Measurements from ENCODE around the gene UBA1. TPM values are rescaled to one million over a fixed set of nuclear protein-coding genes. Genes with fewer than 3 reads are reported as not detected.
"Not testable (repeated sequence)": the region's sequence is repeated elsewhere in the genome, so short reads cannot be mapped to it uniquely, and the experiment has no call there.

UBA1 gene
- total and polyA plus RNA-seq, 11 donors = 86.9 to 171 (median 130) TPM

GRCh38 chrX:47248576-47248975, 54.9 kb downstream of the UBA1 start:
- Histone ChIP-seq H3K4me3 (no peak overlapping the region), H3K36me3 (peaks cover 0 to 40% (median 23%) of the 10 kb centered on the region in 9 donors), H3K27ac (no peak overlapping the region), H3K9me3 (peaks cover 0 to 10% (median 0%) of the 10 kb centered on the region in 12 donors), H3K4me1 (no peaks in the 10 kb centered on the region), H3K27me3 (peaks cover 0 to 10% (median 0%) of the 10 kb centered on the region in 9 donors)
- TF ChIP-seq POLR2A (IDR thresholded peaks at IDR 0.05) (no peak), CTCF (IDR thresholded peaks at IDR 0.05) (no peak)
- DNase-seq (no peak), ATAC-seq (no peak)
- intact Hi-C loops (cut with DNase I) = no loop called here
- WGBS, 4 donors = 79 to 92% (median 91%) methylated on average over 6 of the region's 6 CpGs

GRCh38 chrX:47250017-47250347, 56.4 kb downstream of the UBA1 start:
- Histone ChIP-seq H3K9me3 (peaks cover 0 to 18% (median 0%) of the 10 kb centered on the region in 12 donors), H3K27me3 (peaks cover 0 to 10% (median 0%) of the 10 kb centered on the region in 9 donors), H3K4me1 (no peaks in the 10 kb centered on the region), H3K36me3 (peaks cover 0 to 27% (median 12%) of the 10 kb centered on the region in 9 donors), H3K27ac (no peak overlapping the region), H3K4me3 (no peak overlapping the region)
- WGBS, 4 donors = 77 to 90% (median 88%) methylated on average over 6 of the region's 6 CpGs
- TF ChIP-seq CTCF (IDR thresholded peaks at IDR 0.05) (no peak), POLR2A (IDR thresholded peaks at IDR 0.05) (no peak)
- intact Hi-C loops (cut with DNase I) = no loop called here
- ATAC-seq = no peak
- no peak for DNase-seq

GRCh38 chrX:47257620-47258019, 64.0 kb downstream of the UBA1 start:
- DNase-seq; H3K36me3 ChIP-seq; H3K4me3 ChIP-seq; intact Hi-C loops (cut with DNase I); ATAC-seq; H3K27ac ChIP-seq; H3K4me1 ChIP-seq: not testable (repeated sequence)
- WGBS, 4 donors = 87 to 91% (median 90%) methylated on average over 12 of the region's 12 CpGs
- Histone ChIP-seq H3K9me3 (peaks cover 0 to 18% (median 0%) of the 10 kb centered on the region in 12 donors), H3K27me3 (peaks cover 0 to 36% (median 0%) of the 10 kb centered on the region in 9 donors)

Other genes starting within 250 kb of the UBA1 start
- gene RGN, start 115.4 kb upstream of the UBA1 start, total RNA-seq = 10 to 100 TPM in 8 of 9 donors, 1 to 10 TPM in 1; 6.5 to 23.6 (median 18.4) TPM
- 10 to 100 TPM in 1 of 2 donors, 1 to 10 TPM in 1; 3.2 to 16.0 TPM for gene RGN, start 115.4 kb upstream of the UBA1 start, polyA plus RNA-seq
- 100 to 1,000 TPM; 133 to 217 (median 173) TPM for gene NDUFB11, start 49.1 kb upstream of the UBA1 start, total RNA-seq
- gene NDUFB11, start 49.1 kb upstream of the UBA1 start, polyA plus RNA-seq = 100 to 1,000 TPM; 128 to 254 TPM
- gene RBM10, start 48.6 kb upstream of the UBA1 start, total RNA-seq = 10 to 100 TPM; 17.5 to 44.6 (median 28.3) TPM
- 10 to 100 TPM; 21.2 to 40.9 TPM for gene RBM10, start 48.6 kb upstream of the UBA1 start, polyA plus RNA-seq
- 100 to 1,000 TPM; 123 to 209 (median 143) TPM for gene CDK16, start 24.9 kb downstream of the UBA1 start, total RNA-seq
- 100 to 1,000 TPM; 100 to 115 TPM for gene CDK16, start 24.9 kb downstream of the UBA1 start, polyA plus RNA-seq
- 10 to 100 TPM; 28.2 to 68.9 (median 45.9) TPM for gene USP11, start 39.2 kb downstream of the UBA1 start, total RNA-seq
- 10 to 100 TPM; 17.9 to 29.3 TPM for gene USP11, start 39.2 kb downstream of the UBA1 start, polyA plus RNA-seq
- under 1 TPM in 2 of 9 donors, not detected in 7; 0.16 to 0.25 TPM for gene ZNF157, start 176.7 kb downstream of the UBA1 start, total RNA-seq
- gene ZNF157, start 176.7 kb downstream of the UBA1 start, polyA plus RNA-seq = under 1 TPM in 1 of 2 donors, not detected in 1; 0.06 TPM

All from heart left ventricle (tissue), 16 donors.